SK-MEL-5 (cell line): ENCODE measurements around the gene DCK. TPM values are rescaled to one million over a fixed set of nuclear protein-coding genes. Genes with fewer than 3 reads are reported as not detected.
"Not testable (repeated sequence)": the region's sequence is repeated elsewhere in the genome, so short reads cannot be mapped to it uniquely, and the experiment has no call there.

Experiments used
- DNase-seq: peaks from one replicate; pipeline ENCODE4 v3.0.0-alpha.2; 2016; ENCODE audit warnings: low read depth, low spot score
- in situ Hi-C: cut with HindIII; loops from 2 replicates; pipeline ENCODE4 v1.10.0; 2016; ENCODE audit warnings: low sequenced_read_pairs, high pct_unique_total_duplicates, low pct_unique_long_range_greater_than_20kb
- total RNA-seq: library from RNA; depleted of rRNA; stranded (reverse); fragments of >200 nt; shearing (Covaris generic); gene quantifications from 2 replicates; pipeline ENCODE4 v1.2.3, GENCODE V29; 2014

Gene DCK
- total RNA-seq, 1 experiment from 2014 or later = 14.6 TPM

GRCh38 chr4:70994387-70995099 lies 1.1 kb downstream of the DCK start:
- in situ Hi-C loops = no loop called here

GRCh38 chr4:70996018-70996360 lies 2.5 kb downstream of the DCK start:
- no peak for DNase-seq
- in situ Hi-C loops = no loop called here

More at GRCh38 chr4:70994387-70995099, 1.1 kb downstream of the DCK start:
- no peak for DNase-seq

- DNase-seq = no peak
- in situ Hi-C loops = no loop called here
Measured at GRCh38 chr4:70997036-70997435, 3.6 kb downstream of the DCK start.

GRCh38 chr4:70997546-70997945 lies 4.1 kb downstream of the DCK start:
- in situ Hi-C loops = no loop called here
- DNase-seq = no peak

- in situ Hi-C loops = not testable (repeated sequence)
Measured at GRCh38 chr4:70999639-71000038, 6.2 kb downstream of the DCK start.

GRCh38 chr4:71001363-71001762 lies 7.9 kb downstream of the DCK start:
- in situ Hi-C loops = not testable (repeated sequence)

More at GRCh38 chr4:70999639-71000038, 6.2 kb downstream of the DCK start:
- DNase-seq = not testable (repeated sequence)

GRCh38 chr4:71004281-71004851 lies 10.9 kb downstream of the DCK start:
- in situ Hi-C loops = no loop called here
- DNase-seq = no peak

More at GRCh38 chr4:71001363-71001762, 7.9 kb downstream of the DCK start:
- DNase-seq = not testable (repeated sequence)

GRCh38 chr4:71005025-71005424 lies 11.6 kb downstream of the DCK start:
- in situ Hi-C loops, DNase-seq: not testable (repeated sequence)

GRCh38 chr4:71006203-71006907 lies 12.9 kb downstream of the DCK start:
- in situ Hi-C loops = no loop called here
- DNase-seq = no peak

GRCh38 chr4:71008196-71008595 lies 14.7 kb downstream of the DCK start:
- no peak for DNase-seq
- in situ Hi-C loops = no loop called here

- no peak for DNase-seq
- in situ Hi-C loops = no loop called here
Measured at GRCh38 chr4:71009086-71009485, 15.6 kb downstream of the DCK start.

- in situ Hi-C loops = no loop called here
- peak; percentile 62 for DNase-seq
Measured at GRCh38 chr4:71009890-71010588, 16.6 kb downstream of the DCK start.

- DNase-seq = no peak
- in situ Hi-C loops = no loop called here
Measured at GRCh38 chr4:71011451-71011850, 18.0 kb downstream of the DCK start.

GRCh38 chr4:71017391-71017790 lies 23.9 kb downstream of the DCK start:
- DNase-seq, in situ Hi-C loops: not testable (repeated sequence)

- DNase-seq = no peak
- in situ Hi-C loops = no loop called here
Measured at GRCh38 chr4:71020611-71021010, 27.2 kb downstream of the DCK start.

- no peak for DNase-seq
- in situ Hi-C loops = no loop called here
Measured at GRCh38 chr4:71025654-71026053, 32.2 kb downstream of the DCK start.

GRCh38 chr4:71026086-71026485 lies 32.6 kb downstream of the DCK start:
- in situ Hi-C loops = no loop called here
- peak; percentile 63 for DNase-seq

GRCh38 chr4:71027611-71028010 lies 34.2 kb downstream of the DCK start:
- in situ Hi-C loops = no loop called here
- no peak for DNase-seq
